ENCODE measurements around the gene SRP14. TPM values are rescaled to one million over a fixed set of nuclear protein-coding genes. Genes with fewer than 3 reads are reported as not detected.

Gene SRP14
- polyA plus RNA-seq, 2 of the 4 experiments (the other 2 are of a cell fraction), result 306 to 374 TPM

DNA sequence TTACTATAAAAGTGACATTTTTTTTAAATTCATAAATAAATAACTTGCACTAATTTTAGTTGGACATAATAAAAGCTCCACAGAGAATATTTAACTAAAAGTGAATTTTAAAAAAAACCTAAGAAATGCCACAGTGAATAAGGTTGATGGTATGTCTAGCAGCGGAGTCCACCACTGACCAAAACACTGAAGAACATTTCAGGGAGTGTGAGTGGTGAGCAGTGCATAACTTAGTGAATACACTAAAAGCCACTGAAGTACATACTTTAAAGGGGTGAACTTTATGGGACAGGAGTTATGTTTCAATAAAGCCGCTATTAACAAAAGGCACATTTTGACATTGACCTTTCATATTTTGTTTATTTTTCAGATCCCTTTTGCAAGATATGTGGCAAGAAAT lies 32.3 kb downstream of the SRP14 start:
- POLR2A ChIA-PET, result interaction anchor here (1.6 kb wide), 1 partner anchor 73 kb away, joined by 3 read pairs; no protein-coding TSS in a partner anchor
- no peak for ATAC-seq
- H3K4me2 ChIP-seq, result no peak overlapping the region
- DNase-seq (ENCODE audit: low read depth in 1 of 2, low spot score in 1 of 2), result no peak
- no peak overlapping the region for H3K4me3 ChIP-seq
- TF ChIP-seq SMC3 (IDR thresholded peaks at IDR 0.05) (no peak), ZC3H11A (IDR thresholded peaks at IDR 0.05) (no peak), POLR2AphosphoS2 (conservative IDR thresholded peaks at IDR 0.05; ENCODE audit: low read length) (no peak), MAFK (IDR thresholded peaks at IDR 0.05; ENCODE audit: partially characterized antibody) (no peak), TP53 (CRISPR knock-in tag; IDR thresholded peaks at IDR 0.05) (no peak), JUN (IDR thresholded peaks at IDR 0.05) (no peak), CTCF (IDR thresholded peaks at IDR 0.05) (no peak), JUNB (IDR thresholded peaks at IDR 0.05) (no peak), ZNF302 (CRISPR knock-in tag; IDR thresholded peaks at IDR 0.05) (no peak), MAX (IDR thresholded peaks at IDR 0.05) (no peak), HMGXB4 (CRISPR knock-in tag; IDR thresholded peaks at IDR 0.05; ENCODE audit: borderline replicate concordance) (no peak), CBX2 (IDR thresholded peaks at IDR 0.05; ENCODE audit: borderline replicate concordance, low read depth) (no peak), CBX8 (IDR thresholded peaks at IDR 0.05) (no peak), RFX5 (IDR thresholded peaks at IDR 0.05) (no peak)
- peaks cover 28% of the 10 kb centered on the region for H3K4me1 ChIP-seq
- CTCF ChIA-PET, result no interaction called here
- H3K27ac ChIP-seq, result no peak overlapping the region
- whole genome bisulfite sequencing (ENCODE audit: missing lambda C conversion rate), result 97% methylated on average over 2 of the region's 2 CpGs
- H3K9me3 ChIP-seq, result no peaks in the 10 kb centered on the region
- FAIRE-seq, result no peak

DNA sequence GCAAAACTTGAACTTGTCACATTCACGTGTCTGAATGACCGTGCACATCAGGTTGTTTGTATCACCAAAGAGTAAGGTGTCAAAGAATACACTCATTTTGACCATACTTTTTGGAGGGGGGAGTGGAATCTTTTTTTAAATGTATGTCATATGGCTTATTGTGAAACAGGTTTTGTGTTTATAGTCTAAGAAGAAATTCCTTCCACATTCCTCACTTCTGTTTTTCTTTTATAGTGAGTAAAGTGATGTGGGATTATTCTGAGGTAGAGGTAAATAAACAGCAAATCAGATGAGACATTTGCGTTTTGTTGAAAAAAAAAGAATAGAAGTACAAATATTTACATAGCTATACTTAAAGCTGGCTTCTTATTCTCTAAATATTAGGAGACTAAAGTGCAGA lies 33.0 kb downstream of the SRP14 start:
- Histone ChIP-seq H3K27ac (no peak overlapping the region), H3K9me3 (no peaks in the 10 kb centered on the region), H3K4me3 (no peak overlapping the region), H3K4me1 (peaks cover 31% of the 10 kb centered on the region), H3K4me2 (no peak overlapping the region)
- ChIA-PET CTCF (no interaction called here), POLR2A (no interaction called here)
- no peak for FAIRE-seq
- ATAC-seq, result no peak
- 62% methylated on average over 3 of the region's 3 CpGs for WGBS (ENCODE audit: missing lambda C conversion rate)
- no peak for DNase-seq (ENCODE audit: low read depth in 1 of 2, low spot score in 1 of 2)
- TF ChIP-seq, protein P1, sequence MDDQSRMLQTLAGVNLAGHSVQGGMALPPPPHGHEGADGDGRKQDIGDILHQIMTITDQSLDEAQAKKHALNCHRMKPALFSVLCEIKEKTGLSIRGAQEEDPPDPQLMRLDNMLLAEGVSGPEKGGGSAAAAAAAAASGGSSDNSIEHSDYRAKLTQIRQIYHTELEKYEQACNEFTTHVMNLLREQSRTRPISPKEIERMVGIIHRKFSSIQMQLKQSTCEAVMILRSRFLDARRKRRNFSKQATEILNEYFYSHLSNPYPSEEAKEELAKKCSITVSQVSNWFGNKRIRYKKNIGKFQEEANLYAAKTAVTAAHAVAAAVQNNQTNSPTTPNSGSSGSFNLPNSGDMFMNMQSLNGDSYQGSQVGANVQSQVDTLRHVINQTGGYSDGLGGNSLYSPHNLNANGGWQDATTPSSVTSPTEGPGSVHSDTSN (IDR thresholded peaks at IDR 0.05), result no peak
- TF ChIP-seq, protein P2, sequence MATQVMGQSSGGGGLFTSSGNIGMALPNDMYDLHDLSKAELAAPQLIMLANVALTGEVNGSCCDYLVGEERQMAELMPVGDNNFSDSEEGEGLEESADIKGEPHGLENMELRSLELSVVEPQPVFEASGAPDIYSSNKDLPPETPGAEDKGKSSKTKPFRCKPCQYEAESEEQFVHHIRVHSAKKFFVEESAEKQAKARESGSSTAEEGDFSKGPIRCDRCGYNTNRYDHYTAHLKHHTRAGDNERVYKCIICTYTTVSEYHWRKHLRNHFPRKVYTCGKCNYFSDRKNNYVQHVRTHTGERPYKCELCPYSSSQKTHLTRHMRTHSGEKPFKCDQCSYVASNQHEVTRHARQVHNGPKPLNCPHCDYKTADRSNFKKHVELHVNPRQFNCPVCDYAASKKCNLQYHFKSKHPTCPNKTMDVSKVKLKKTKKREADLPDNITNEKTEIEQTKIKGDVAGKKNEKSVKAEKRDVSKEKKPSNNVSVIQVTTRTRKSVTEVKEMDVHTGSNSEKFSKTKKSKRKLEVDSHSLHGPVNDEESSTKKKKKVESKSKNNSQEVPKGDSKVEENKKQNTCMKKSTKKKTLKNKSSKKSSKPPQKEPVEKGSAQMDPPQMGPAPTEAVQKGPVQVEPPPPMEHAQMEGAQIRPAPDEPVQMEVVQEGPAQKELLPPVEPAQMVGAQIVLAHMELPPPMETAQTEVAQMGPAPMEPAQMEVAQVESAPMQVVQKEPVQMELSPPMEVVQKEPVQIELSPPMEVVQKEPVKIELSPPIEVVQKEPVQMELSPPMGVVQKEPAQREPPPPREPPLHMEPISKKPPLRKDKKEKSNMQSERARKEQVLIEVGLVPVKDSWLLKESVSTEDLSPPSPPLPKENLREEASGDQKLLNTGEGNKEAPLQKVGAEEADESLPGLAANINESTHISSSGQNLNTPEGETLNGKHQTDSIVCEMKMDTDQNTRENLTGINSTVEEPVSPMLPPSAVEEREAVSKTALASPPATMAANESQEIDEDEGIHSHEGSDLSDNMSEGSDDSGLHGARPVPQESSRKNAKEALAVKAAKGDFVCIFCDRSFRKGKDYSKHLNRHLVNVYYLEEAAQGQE (IDR thresholded peaks at IDR 0.05), result no peak
- TF ChIP-seq SMC3 (IDR thresholded peaks at IDR 0.05), result no peak
- no peak for TF ChIP-seq JUN (IDR thresholded peaks at IDR 0.05)
- no peak for TF ChIP-seq HMGXB4 (CRISPR knock-in tag; IDR thresholded peaks at IDR 0.05; ENCODE audit: borderline replicate concordance)
- TF ChIP-seq HOXB13 (CRISPR knock-in tag; IDR thresholded peaks at IDR 0.05; ENCODE audit: low read depth), result no peak
- TF ChIP-seq TFCP2L1 (CRISPR knock-in tag; IDR thresholded peaks at IDR 0.05), result no peak
- no peak for TF ChIP-seq MAFK (IDR thresholded peaks at IDR 0.05; ENCODE audit: partially characterized antibody)
- TF ChIP-seq FOXS1 (CRISPR knock-in tag; IDR thresholded peaks at IDR 0.05), result no peak
- no peak for TF ChIP-seq NFE2L2 (conservative IDR thresholded peaks at IDR 0.05; ENCODE audit: low read length)
- TF ChIP-seq ESRRA (IDR thresholded peaks at IDR 0.05; ENCODE audit: borderline replicate concordance, low read length), result no peak
- TF ChIP-seq RARB (CRISPR knock-in tag; IDR thresholded peaks at IDR 0.05), result no peak
- no peak for TF ChIP-seq SREBF2 (IDR thresholded peaks at IDR 0.05)
- no peak for TF ChIP-seq ZSCAN20 (CRISPR knock-in tag; IDR thresholded peaks at IDR 0.05)
- no peak for TF ChIP-seq ZNF302 (CRISPR knock-in tag; IDR thresholded peaks at IDR 0.05)
- no peak for TF ChIP-seq CHD2 (IDR thresholded peaks at IDR 0.05; ENCODE audit: low read length, partially characterized antibody)
- TF ChIP-seq, protein P3, sequence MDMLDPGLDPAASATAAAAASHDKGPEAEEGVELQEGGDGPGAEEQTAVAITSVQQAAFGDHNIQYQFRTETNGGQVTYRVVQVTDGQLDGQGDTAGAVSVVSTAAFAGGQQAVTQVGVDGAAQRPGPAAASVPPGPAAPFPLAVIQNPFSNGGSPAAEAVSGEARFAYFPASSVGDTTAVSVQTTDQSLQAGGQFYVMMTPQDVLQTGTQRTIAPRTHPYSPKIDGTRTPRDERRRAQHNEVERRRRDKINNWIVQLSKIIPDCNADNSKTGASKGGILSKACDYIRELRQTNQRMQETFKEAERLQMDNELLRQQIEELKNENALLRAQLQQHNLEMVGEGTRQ (IDR thresholded peaks at IDR 0.05), result no peak

All from A549 (cell line).